BE2C (cell line): ENCODE data around the gene LRRC7. TPM values are rescaled to one million over a fixed set of nuclear protein-coding genes. Genes with fewer than 3 reads are reported as not detected.

Experiments used
- DNase-seq: peaks from one replicate; pipeline ENCODE4 v3.0.0-alpha.2; 2020
- H3K27me3 ChIP-seq: fragments of 250-450 bp; sonication (Bioruptor Pico); 2 replicates; pipeline ENCODE4 v1.5.1; 2020; ENCODE audit warnings: mild to moderate bottlenecking
- H3K36me3 ChIP-seq: fragments of 250-450 bp; sonication (Bioruptor Pico); 2 replicates; pipeline ENCODE4 v1.5.1; 2020; ENCODE audit warnings: mild to moderate bottlenecking
- H3K4me1 ChIP-seq: fragments of 250-450 bp; sonication (Bioruptor Pico); 2 replicates; pipeline ENCODE4 v1.5.1; 2020
- H3K4me3 ChIP-seq: 2 replicates; pipeline ENCODE4 v1.5.1; 2011; ENCODE audit warnings: low read depth, low read length
- H3K9me3 ChIP-seq: fragments of 250-450 bp; sonication (Bioruptor Pico); 2 replicates; pipeline ENCODE4 v1.5.1; 2020
- CTCF ChIP-seq: IDR thresholded peaks from 2 replicates; pipeline ENCODE4 v1.5.1; 2012; ENCODE audit warnings: mild to moderate bottlenecking, low read depth, low read length
- polyA plus RNA-seq: library from polyadenylated mRNA; unstranded; fragments of >200 nt; gene quantifications from one replicate; pipeline ENCODE4 v1.2.1, GENCODE V29; 2012; ENCODE audit warnings: low read depth, missing spikeins; ENCODE audit not compliant: insufficient read length, insufficient read depth

The LRRC7 gene
- polyA plus RNA-seq, result 2.5 TPM

GRCh38 chr1:69567652-69568420 lies at the start of gene LRRC7:
TSS of gene LRRC7 (plus strand) at chr1:69567922. CDS start at chr1:69568640, 718 bp downstream.
- H3K27me3 ChIP-seq, result peaks cover 19% of the 10 kb centered on the region
- no peak for TF ChIP-seq CTCF
- H3K4me1 ChIP-seq, result no peaks in the 10 kb centered on the region
- H3K9me3 ChIP-seq, result no peaks in the 10 kb centered on the region
- H3K36me3 ChIP-seq, result no peaks in the 10 kb centered on the region
- DNase-seq, result peak; percentile 18
- peak within 1 kb of the TSS; percentile 51 for H3K4me3 ChIP-seq

GRCh38 chr1:69519006-69519405 lies 48.7 kb upstream of the LRRC7 start:
- H3K4me1 ChIP-seq, result no peaks in the 10 kb centered on the region
- H3K4me3 ChIP-seq, result no peak overlapping the region
- no peaks in the 10 kb centered on the region for H3K36me3 ChIP-seq
- no peak for TF ChIP-seq CTCF
- H3K9me3 ChIP-seq, result no peaks in the 10 kb centered on the region
- H3K27me3 ChIP-seq, result no peaks in the 10 kb centered on the region
- no peak for DNase-seq

- no peaks in the 10 kb centered on the region for H3K4me1 ChIP-seq
- no peak for DNase-seq
- TF ChIP-seq CTCF, result no peak
- H3K36me3 ChIP-seq, result no peaks in the 10 kb centered on the region
- H3K4me3 ChIP-seq, result no peak overlapping the region
- H3K9me3 ChIP-seq, result no peaks in the 10 kb centered on the region
- H3K27me3 ChIP-seq, result no peaks in the 10 kb centered on the region
Observed at GRCh38 chr1:69520326-69520725, 47.4 kb upstream of the LRRC7 start.

- Histone ChIP-seq H3K27me3 (no peaks in the 10 kb centered on the region), H3K9me3 (no peaks in the 10 kb centered on the region), H3K4me3 (no peak overlapping the region), H3K36me3 (no peaks in the 10 kb centered on the region), H3K4me1 (no peaks in the 10 kb centered on the region)
- DNase-seq, result no peak
- TF ChIP-seq CTCF, result no peak
Observed at GRCh38 chr1:69523032-69523431, 44.7 kb upstream of the LRRC7 start.

GRCh38 chr1:69523461-69523860 lies 44.3 kb upstream of the LRRC7 start:
- no peak for DNase-seq
- no peaks in the 10 kb centered on the region for H3K4me1 ChIP-seq
- no peaks in the 10 kb centered on the region for H3K9me3 ChIP-seq
- H3K36me3 ChIP-seq, result no peaks in the 10 kb centered on the region
- H3K4me3 ChIP-seq, result no peak overlapping the region
- TF ChIP-seq CTCF, result no peak
- H3K27me3 ChIP-seq, result no peaks in the 10 kb centered on the region

- no peak overlapping the region for H3K4me3 ChIP-seq
- no peaks in the 10 kb centered on the region for H3K36me3 ChIP-seq
- H3K27me3 ChIP-seq, result no peaks in the 10 kb centered on the region
- H3K9me3 ChIP-seq, result no peaks in the 10 kb centered on the region
- H3K4me1 ChIP-seq, result no peaks in the 10 kb centered on the region
- no peak for DNase-seq
- TF ChIP-seq CTCF, result no peak
Observed at GRCh38 chr1:69524015-69524414, 43.7 kb upstream of the LRRC7 start.
